Stimulated activated CD4-positive, alpha-beta T cell treated with anti-CD3 and anti-CD28 coated beads, Interleukin-1b, Interleukin-23, amount 100 ng/mL, for 1 hour (primary cell): ENCODE measurements around the gene OR51E1.

Experiments
- DNase-seq, 2 donors: peaks; one replicate each; pipeline ENCODE4 v3.0.0-alpha.2; 2020; ENCODE audit warnings: low read depth in 2 of 2

OR51E1 gene

DNA sequence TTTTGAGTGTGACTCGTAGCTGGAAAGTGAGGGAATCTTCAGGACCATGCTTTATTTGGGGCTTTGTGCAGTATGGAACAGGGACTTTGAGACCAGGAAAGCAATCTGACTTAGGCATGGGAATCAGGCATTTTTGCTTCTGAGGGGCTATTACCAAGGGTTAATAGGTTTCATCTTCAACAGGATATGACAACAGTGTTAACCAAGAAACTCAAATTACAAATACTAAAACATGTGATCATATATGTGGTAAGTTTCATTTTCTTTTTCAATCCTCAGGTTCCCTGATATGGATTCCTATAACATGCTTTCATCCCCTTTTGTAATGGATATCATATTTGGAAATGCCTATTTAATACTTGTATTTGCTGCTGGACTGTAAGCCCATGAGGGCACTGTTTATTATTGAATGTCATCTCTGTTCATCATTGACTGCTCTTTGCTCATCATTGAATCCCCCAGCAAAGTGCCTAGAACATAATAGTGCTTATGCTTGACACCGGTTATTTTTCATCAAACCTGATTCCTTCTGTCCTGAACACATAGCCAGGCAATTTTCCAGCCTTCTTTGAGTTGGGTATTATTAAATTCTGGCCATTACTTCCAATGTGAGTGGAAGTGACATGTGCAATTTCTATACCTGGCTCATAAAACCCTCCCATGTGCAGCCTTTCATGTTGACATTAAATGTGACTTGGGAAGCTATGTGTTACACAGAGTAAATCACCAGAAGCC lies 11.0 kb downstream of the OR51E1 start:
- no peak for DNase-seq

GRCh38 chr11:4658629-4659445 lies 15.1 kb downstream of the OR51E1 start:
- no peak for DNase-seq

- DNase-seq: no peak
Measured at GRCh38 chr11:4662876-4663275, 19.1 kb downstream of the OR51E1 start.

- no peak for DNase-seq
Measured at GRCh38 chr11:4664183-4664582, 20.4 kb downstream of the OR51E1 start.

GRCh38 chr11:4664786-4665185 lies 21.0 kb downstream of the OR51E1 start:
- no peak for DNase-seq

DNA sequence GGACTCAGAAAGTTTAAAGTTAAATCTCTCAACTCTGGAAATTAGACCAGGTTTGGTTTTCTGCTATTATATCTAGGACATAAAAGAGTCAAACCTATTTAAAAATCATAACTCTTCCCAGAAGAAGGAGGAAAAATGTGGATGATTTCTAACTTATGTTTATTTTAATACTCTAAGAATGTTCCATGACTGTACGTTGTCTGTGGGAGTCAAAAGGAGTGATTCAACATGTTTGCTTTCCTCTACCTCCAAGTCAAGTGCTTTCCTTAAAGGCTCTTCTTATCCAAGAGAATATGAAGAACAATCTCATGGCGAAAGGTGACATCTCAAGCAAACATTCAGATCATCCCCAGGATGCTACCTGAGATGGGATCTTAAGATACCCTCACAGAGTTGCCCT lies 21.6 kb downstream of the OR51E1 start:
- DNase-seq: no peak

DNA sequence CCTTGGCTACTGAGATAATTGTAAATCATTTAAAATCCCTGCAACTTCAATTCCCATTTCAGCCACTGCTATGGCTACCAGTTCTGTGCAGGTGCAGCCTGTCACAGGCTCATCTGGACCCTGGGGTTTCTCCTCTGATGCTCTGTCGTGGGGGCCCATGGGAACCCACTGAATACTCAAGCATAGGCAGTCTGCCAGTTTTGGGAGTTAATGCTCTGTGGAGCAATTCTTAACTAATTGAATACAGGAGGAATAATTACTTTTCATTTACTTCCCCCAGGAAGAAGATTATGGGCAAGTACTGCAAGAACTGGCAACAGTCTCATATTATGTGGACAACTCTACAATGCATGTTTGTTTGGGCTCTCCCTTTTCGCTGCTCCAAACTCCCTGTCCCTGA lies 28.0 kb downstream of the OR51E1 start:
- no peak for DNase-seq

DNA sequence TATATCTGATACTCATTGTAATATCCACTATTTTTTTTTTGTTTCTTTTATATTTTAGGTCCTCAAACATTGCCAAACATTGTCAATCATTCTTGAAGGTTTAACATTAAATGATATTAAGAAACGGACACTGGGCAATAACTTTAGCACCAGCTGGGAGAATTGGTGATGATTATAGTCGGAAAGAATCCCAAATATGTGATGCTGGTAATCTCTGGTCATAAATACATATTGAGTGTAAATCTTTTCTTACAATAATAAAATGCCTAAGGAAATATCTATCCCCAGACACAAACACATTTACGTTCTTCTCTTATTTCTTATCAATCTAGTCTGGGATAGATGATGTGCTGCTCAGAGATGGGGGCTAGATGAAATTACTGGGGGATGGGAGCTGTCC lies 28.7 kb downstream of the OR51E1 start:
- DNase-seq: no peak

DNA sequence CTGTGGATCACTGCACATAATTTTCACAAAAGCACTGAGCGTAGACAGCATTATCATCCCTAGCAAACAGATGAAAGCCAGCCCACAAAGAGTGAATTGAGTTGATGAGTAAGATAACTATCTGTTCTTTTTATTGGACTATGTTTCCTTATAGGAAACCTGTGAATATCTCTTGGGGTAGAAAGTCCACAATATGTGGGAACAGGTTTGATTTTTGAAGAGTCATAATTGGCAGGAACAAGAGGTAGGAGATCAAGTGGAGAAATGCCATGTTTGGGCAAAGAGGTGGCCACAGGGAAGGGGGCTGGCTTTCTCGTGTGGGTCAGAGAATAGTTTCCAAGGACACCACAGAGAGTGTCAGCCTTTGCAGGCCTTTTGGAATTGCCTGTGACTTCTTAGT lies 30.0 kb downstream of the OR51E1 start:
- DNase-seq: no peak

DNA sequence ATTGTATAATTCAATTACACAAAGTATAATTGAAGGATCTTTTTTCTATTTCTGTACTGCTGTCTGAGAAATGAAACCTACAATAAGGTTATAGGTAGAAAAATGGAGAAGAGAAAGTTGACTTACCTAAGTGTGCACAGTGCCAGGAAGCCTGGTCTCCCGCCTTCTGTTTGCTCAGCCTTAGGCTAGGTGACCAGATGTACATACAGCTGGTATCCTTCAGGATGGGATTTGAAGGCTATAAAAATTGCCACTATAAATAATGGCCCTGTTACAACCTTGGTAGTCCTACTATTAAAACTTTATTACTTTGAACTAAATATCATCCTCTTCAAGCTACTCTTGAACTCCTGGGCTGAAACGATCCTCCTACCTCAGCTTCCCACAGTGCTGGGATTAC lies 34.2 kb downstream of the OR51E1 start:
- DNase-seq: no peak

DNA sequence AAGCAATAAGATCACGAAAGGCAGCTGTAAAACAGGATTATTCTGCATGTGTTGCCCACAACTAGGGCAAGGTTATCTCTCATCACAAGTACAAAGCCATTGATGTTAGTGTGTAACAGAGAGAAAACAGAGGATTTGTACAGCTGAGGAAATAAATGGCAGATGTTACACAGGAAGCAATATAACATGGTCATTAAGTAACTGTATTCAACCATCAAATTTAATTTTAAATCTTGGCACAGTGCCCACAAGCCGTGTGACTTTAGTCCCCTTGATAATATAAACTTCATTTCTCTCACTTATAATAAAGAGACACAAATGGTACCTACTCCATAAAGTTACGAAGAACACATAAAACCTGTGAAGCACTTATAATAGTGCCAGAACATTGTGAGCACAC lies 36.6 kb downstream of the OR51E1 start:
- DNase-seq: no peak

DNA sequence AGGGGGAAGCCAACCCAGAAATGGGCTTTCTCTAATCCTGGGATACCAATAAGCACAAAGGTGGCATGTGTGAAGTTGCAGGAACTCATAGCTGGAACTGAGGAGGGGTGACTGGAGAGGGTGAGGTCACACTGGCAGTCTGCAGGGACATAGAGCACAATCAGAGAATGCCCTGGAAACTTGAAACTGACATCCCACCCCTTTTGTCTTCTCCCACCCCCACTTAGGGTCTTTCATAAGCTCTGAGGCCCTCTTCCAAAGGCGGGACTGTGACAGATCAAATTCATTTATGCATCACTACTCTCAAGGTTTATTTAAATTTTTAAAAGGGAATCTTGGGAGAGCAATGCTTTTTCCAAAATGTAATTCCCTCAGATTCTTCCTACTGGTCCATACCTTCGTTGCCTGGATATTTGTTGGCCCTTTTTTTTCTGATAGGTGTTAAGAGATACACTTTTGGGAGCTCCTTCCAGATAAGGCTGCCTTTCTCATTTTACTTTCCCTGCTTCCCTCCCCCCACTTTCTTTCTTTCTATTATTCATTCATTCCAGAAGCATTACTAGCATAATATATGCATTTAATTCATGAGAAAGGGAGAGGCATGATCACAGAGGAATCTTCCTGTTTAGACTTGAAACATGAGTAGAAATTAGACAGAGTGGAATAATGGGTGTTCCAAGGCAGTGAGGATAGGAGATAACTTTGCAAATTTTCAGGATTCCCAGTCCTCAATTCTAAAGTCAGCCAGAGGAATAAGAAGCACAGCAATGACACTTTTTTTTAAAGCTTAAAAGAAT lies 39.0 kb downstream of the OR51E1 start:
- DNase-seq: no peak

DNA sequence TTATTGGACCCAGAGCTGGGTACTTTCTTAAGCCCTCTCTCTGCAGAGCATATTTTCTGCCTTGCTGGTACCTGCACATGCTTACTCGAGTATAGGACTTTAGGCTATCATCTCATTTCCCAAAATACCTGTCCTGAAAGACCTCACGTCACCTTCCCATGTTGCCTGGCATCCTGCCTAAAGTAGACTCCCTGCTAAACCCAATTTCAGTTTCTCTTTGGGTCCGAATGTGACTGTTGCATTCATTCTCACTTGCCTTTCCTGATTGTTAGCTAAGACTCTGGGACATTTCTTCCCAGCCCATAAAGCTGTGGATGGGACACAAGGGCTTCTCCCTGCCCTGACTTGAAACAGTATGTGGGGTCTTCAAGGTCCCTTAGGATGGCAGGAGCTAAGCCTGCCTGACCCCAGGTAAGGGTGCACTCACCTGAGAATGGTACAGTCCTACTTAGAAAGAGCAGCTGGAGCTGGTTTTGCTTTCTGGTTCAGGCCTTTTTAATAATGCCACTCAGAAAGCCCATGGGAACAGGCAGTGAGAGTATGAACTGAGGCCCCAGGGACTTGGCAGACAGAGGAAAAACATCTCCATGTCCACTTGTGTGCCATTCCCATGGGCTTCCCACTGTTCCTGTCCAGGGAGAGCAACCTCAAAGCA lies 41.0 kb downstream of the OR51E1 start:
- no peak for DNase-seq

DNA sequence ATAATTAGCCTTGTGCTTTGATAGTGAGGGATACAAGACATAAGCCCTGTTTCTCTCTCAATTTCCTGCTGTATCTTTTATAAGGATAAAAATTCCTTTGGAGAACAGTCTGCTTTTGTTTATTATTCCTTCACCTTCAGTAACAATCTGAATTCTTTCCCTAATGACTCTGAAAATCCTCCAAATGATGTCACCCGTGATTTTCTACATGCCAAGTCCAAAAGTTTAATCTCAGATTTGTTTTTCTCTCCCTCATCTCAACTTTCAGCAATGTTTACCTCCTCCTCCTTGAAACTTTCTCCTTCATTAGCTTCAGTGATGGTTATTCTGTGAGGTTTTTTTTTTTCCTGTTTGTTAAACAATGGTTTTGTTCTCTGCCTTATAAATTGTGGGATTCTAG lies 51.7 kb downstream of the OR51E1 start:
- no peak for DNase-seq

GRCh38 chr11:4697585-4697984 lies 53.8 kb downstream of the OR51E1 start, which contains the start of gene OR51E2:
Gene OR51E2 (minus strand): TSS chr11:4697853. CDS start chr11:4682711, 15,142 bp downstream.
- no peak for DNase-seq

DNA sequence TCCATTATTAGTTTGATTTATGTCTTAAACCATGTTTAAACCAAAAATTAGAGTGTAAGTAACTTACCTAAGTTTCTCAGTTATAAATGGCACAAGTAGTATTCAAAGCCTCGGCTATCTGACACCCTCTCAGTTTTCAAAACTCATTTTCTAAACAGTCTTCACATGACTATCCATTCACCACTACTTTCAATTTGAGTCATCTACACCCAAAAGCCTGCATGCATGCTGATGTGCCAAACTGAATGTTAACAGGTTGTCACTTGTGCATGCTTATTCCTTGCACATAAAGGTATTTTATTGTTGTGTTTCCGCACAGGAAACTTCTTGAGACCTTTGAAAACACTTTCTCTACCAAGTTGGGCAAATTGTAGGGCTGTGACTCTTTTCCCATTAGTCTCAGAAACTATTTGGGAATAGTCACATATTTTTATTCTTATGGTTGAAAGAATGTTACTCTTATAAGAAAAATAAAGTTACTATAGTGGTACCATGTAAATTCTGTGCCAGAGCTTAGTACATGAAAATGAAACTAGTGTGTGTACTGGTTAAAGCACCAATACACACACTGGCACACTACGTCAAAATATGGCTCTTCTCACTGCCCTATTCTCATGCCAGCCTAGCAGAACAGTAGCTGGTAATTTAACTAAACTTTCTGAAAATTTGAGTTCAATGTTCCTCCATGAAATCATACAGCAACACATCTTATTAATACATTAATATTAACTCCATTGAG lies 56.1 kb downstream of the OR51E1 start:
- no peak for DNase-seq

GRCh38 chr11:4700436-4700820 lies 56.6 kb downstream of the OR51E1 start:
- DNase-seq: no peak

GRCh38 chr11:4704054-4704789 lies 60.4 kb downstream of the OR51E1 start, which contains the start of gene MMP26:
Gene MMP26 (plus strand): TSS chr11:4704784.
- DNase-seq: no peak

GRCh38 chr11:4704790-4705334 lies 61.1 kb downstream of the OR51E1 start:
- no peak for DNase-seq
